Panc1 (cell line): Measurements from ENCODE around the gene TNFAIP8L3.

Experiments used
- POLR2AphosphoS5 ChIP-seq: IDR thresholded peaks from 2 replicates; pipeline ENCODE4 v1.6.1; 2012; ENCODE audit warnings: mild to moderate bottlenecking, low read depth, low read length, moderate library complexity
- SIN3A ChIP-seq: IDR thresholded peaks from 2 replicates; pipeline ENCODE4 v1.6.1; 2012; ENCODE audit warnings: low read depth, mild to moderate bottlenecking, low read length, moderate library complexity, borderline replicate concordance; ENCODE audit not compliant: insufficient read depth
- TF ChIP-seq, protein P1 (sequence below): fragments of 450-650 bp; IDR thresholded peaks from 2 replicates; pipeline ENCODE4 v1.5.1; 2017; ENCODE audit warnings: mild to moderate bottlenecking

GRCh38 chr15:51108933-51109550 lies 14.3 kb upstream of the TNFAIP8L3 start:
- TF ChIP-seq, protein P1, sequence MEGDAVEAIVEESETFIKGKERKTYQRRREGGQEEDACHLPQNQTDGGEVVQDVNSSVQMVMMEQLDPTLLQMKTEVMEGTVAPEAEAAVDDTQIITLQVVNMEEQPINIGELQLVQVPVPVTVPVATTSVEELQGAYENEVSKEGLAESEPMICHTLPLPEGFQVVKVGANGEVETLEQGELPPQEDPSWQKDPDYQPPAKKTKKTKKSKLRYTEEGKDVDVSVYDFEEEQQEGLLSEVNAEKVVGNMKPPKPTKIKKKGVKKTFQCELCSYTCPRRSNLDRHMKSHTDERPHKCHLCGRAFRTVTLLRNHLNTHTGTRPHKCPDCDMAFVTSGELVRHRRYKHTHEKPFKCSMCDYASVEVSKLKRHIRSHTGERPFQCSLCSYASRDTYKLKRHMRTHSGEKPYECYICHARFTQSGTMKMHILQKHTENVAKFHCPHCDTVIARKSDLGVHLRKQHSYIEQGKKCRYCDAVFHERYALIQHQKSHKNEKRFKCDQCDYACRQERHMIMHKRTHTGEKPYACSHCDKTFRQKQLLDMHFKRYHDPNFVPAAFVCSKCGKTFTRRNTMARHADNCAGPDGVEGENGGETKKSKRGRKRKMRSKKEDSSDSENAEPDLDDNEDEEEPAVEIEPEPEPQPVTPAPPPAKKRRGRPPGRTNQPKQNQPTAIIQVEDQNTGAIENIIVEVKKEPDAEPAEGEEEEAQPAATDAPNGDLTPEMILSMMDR, result no peak
- no peak for TF ChIP-seq SIN3A
- no peak for TF ChIP-seq POLR2AphosphoS5
